Hepatocyte (in vitro differentiated cells): ENCODE measurements around the gene FPGS.
"Not testable (repeated sequence)": the region's sequence is repeated elsewhere in the genome, so short reads cannot be mapped to it uniquely, and the experiment has no call there.

Source experiments
- CTCF ChIP-seq: fragments of 200-600 bp; sonication (generic); IDR thresholded peaks from 2 replicates; pipeline ENCODE4 v1.5.1; 2016; ENCODE audit warnings: antibody characterized with exemption, mild to moderate bottlenecking; ENCODE audit not compliant: poor library complexity
- EZH2 ChIP-seq: fragments of 200-600 bp; sonication (generic); IDR thresholded peaks from 2 replicates; pipeline ENCODE4 v1.6.1; 2016; ENCODE audit warnings: antibody characterized with exemption, mild to moderate bottlenecking, borderline replicate concordance
- EZH2phosphoT487 ChIP-seq: fragments of 200-600 bp; sonication (generic); IDR thresholded peaks from one replicate; pipeline ENCODE4 v1.6.1; 2018; ENCODE audit warnings: antibody characterized with exemption, mild to moderate bottlenecking, low read depth, moderate library complexity; ENCODE audit not compliant: unreplicated experiment, severe bottlenecking

GRCh38 chr9:127845619-127846018 lies 42.9 kb downstream of the FPGS start:
- not testable (repeated sequence) for TF ChIP-seq CTCF, EZH2phosphoT487, EZH2
